H9 (cell line): Measurements from ENCODE around the gene BRICD5. TPM values are rescaled to one million over a fixed set of nuclear protein-coding genes. Genes with fewer than 3 reads are reported as not detected.

Experiments used
- DNase-seq: peaks from one replicate; pipeline ENCODE4 v3.0.0-alpha.2; 2017
- H2AFZ ChIP-seq: one replicate; pipeline ENCODE4 v1.6.1; 2013; ENCODE audit warnings: mild to moderate bottlenecking, low read length, control low read depth, moderate library complexity
- H2AK5ac ChIP-seq: 2 replicates; pipeline ENCODE4 v1.6.1; 2013; ENCODE audit warnings: low read length, control low read depth, mixed read lengths; ENCODE audit not compliant: insufficient read length
- H2BK120ac ChIP-seq: one replicate; pipeline ENCODE4 v1.6.1; 2013; ENCODE audit warnings: low read depth, mild to moderate bottlenecking, low read length, control low read depth, inconsistent platforms; ENCODE audit not compliant: poor library complexity, severe bottlenecking
- H2BK12ac ChIP-seq: 2 replicates; pipeline ENCODE4 v1.6.1; 2013; ENCODE audit warnings: low read length, control low read depth, mixed read lengths, low read depth; ENCODE audit not compliant: insufficient read length
- H2BK15ac ChIP-seq: 2 replicates; pipeline ENCODE4 v1.6.1; 2013; ENCODE audit warnings: low read depth, low read length, control low read depth
- H2BK20ac ChIP-seq: one replicate; pipeline ENCODE4 v1.6.1; 2013; ENCODE audit warnings: low read depth, mild to moderate bottlenecking, low read length, control low read depth, inconsistent platforms; ENCODE audit not compliant: poor library complexity, severe bottlenecking
- H2BK5ac ChIP-seq: 2 replicates; pipeline ENCODE4 v1.6.1; 2013; ENCODE audit warnings: low read length, control low read depth, mixed read lengths; ENCODE audit not compliant: insufficient read length
- H3K14ac ChIP-seq: 2 replicates; pipeline ENCODE4 v1.6.1; 2013; ENCODE audit warnings: low read length, control low read depth; ENCODE audit not compliant: insufficient read depth
- H3K18ac ChIP-seq: 2 replicates; pipeline ENCODE4 v1.6.1; 2013; ENCODE audit warnings: low read depth, mild to moderate bottlenecking, mixed read lengths, low read length, control low read depth; ENCODE audit not compliant: insufficient read length
- H3K23ac ChIP-seq: 2 replicates; pipeline ENCODE4 v1.6.1; 2013; ENCODE audit warnings: low read length, control low read depth, mixed read lengths, low read depth; ENCODE audit not compliant: insufficient read length
- H3K23me2 ChIP-seq: 2 replicates; pipeline ENCODE4 v1.6.1; 2013; ENCODE audit warnings: low read depth, mild to moderate bottlenecking, mixed read lengths, low read length, control low read depth; ENCODE audit not compliant: insufficient read length, poor library complexity, severe bottlenecking
- H3K27ac ChIP-seq: 2 replicates; pipeline ENCODE4 v1.5.1; 2013; ENCODE audit warnings: low read length, control low read depth, mixed read lengths, low read depth; ENCODE audit not compliant: insufficient read length
- H3K27me3 ChIP-seq: 2 replicates; pipeline ENCODE4 v1.6.1; 2013; ENCODE audit warnings: low read length, control low read depth, inconsistent platforms; ENCODE audit not compliant: insufficient read depth
- H3K4ac ChIP-seq: 2 replicates; pipeline ENCODE4 v1.6.1; 2013; ENCODE audit warnings: low read depth, mild to moderate bottlenecking, control low read depth, inconsistent platforms, low read length, moderate library complexity
- H3K4me1 ChIP-seq: 2 replicates; pipeline ENCODE4 v1.6.1; 2013; ENCODE audit warnings: low read length, control low read depth, inconsistent platforms; ENCODE audit not compliant: insufficient read depth
- H3K4me2 ChIP-seq: 2 replicates; pipeline ENCODE4 v1.6.1; 2013; ENCODE audit warnings: low read length, control low read depth, mixed read lengths; ENCODE audit not compliant: insufficient read length, insufficient read depth
- H3K56ac ChIP-seq: 2 replicates; pipeline ENCODE4 v1.6.1; 2013; ENCODE audit warnings: low read depth, mild to moderate bottlenecking, mixed read lengths, low read length, control low read depth; ENCODE audit not compliant: insufficient read length
- H3K79me1 ChIP-seq: 2 replicates; pipeline ENCODE4 v1.6.1; 2013; ENCODE audit warnings: low read depth, mild to moderate bottlenecking, moderate library complexity, low read length, control low read depth, inconsistent platforms; ENCODE audit not compliant: insufficient read depth, poor library complexity, severe bottlenecking
- H3K79me2 ChIP-seq: 2 replicates; pipeline ENCODE4 v1.6.1; 2013; ENCODE audit warnings: low read length, control low read depth, inconsistent platforms; ENCODE audit not compliant: insufficient read depth
- H3K9ac ChIP-seq: 2 replicates; pipeline ENCODE4 v1.6.1; 2013; ENCODE audit warnings: low read length, control low read depth, mixed read lengths; ENCODE audit not compliant: insufficient read length; ENCODE audit errors: extremely low read depth
- H3K9me3 ChIP-seq: one replicate; pipeline ENCODE4 v1.6.1; 2013; ENCODE audit warnings: low read depth, low read length, inconsistent platforms; ENCODE audit not compliant: control insufficient read depth
- H3T11ph ChIP-seq: one replicate; pipeline ENCODE4 v1.6.1; 2013; ENCODE audit warnings: mild to moderate bottlenecking, low read length, control low read depth, inconsistent platforms
- H4K20me1 ChIP-seq: one replicate; pipeline ENCODE4 v1.6.1; 2013; ENCODE audit not compliant: control insufficient read depth, insufficient read length, insufficient read depth
- H4K5ac ChIP-seq: 2 replicates; pipeline ENCODE4 v1.6.1; 2013; ENCODE audit warnings: low read depth, mild to moderate bottlenecking, mixed read lengths, low read length, control low read depth; ENCODE audit not compliant: insufficient read length
- H4K8ac ChIP-seq: replicated peaks from 2 replicates; pipeline ENCODE4 v1.6.1; 2013; ENCODE audit warnings: low read length, control low read depth, mixed read lengths, low read depth; ENCODE audit not compliant: insufficient read length
- H4K91ac ChIP-seq: 2 replicates; pipeline ENCODE4 v1.6.1; 2013; ENCODE audit warnings: low read depth, mild to moderate bottlenecking, moderate library complexity, mixed read lengths, low read length, control low read depth; ENCODE audit not compliant: insufficient read length
- H3K27ac Mint-ChIP-seq, 3 experiments: 2 replicates in 2 of 3; 3 replicates in 1 of 3; pipeline ENCODE4 v1.8.0; 2020 to 2021; ENCODE audit warnings: mixed read lengths in 3 of 3, mild to moderate bottlenecking in 1 of 3, moderate library complexity in 1 of 3
- H3K27me3 Mint-ChIP-seq: 2 replicates; pipeline ENCODE4 v1.8.0; 2021; ENCODE audit warnings: low read depth, mild to moderate bottlenecking, moderate library complexity, mixed read lengths
- H3K36me3 Mint-ChIP-seq, 3 experiments: 2 replicates in 2 of 3; 3 replicates in 1 of 3; pipeline ENCODE4 v1.8.0; 2020 to 2021; ENCODE audit warnings: low read depth in 3 of 3, mixed read lengths in 3 of 3; ENCODE audit not compliant: insufficient read depth in 1 of 3
- H3K4me1 Mint-ChIP-seq, 2 experiments: 2 replicates each; pipeline ENCODE4 v1.8.0; 2020; ENCODE audit warnings: mixed read lengths in 2 of 2
- H3K4me3 Mint-ChIP-seq, 2 experiments: 2 replicates in 1 of 2; 3 replicates in 1 of 2; pipeline ENCODE4 v1.8.0; 2020 to 2021; ENCODE audit warnings: mild to moderate bottlenecking in 2 of 2, mixed read lengths in 2 of 2, moderate library complexity in 1 of 2
- H3K9me3 Mint-ChIP-seq, 2 experiments: 2 replicates in 1 of 2; 3 replicates in 1 of 2; pipeline ENCODE4 v1.8.0; 2020; ENCODE audit warnings: mild to moderate bottlenecking in 2 of 2, mixed read lengths in 2 of 2, moderate library complexity in 1 of 2
- WGBS: extraction: QIAGEN DNeasy Blood & Tissue Kit; methylation state at CpG from one replicate; pipeline ENCODE4 v1.1.7; 2013; ENCODE audit warnings: missing lambda C conversion rate, low lambda C conversion rate, mixed read lengths; ENCODE audit not compliant: insufficient read length; ENCODE audit errors: extremely low coverage; 5-methylcytosine and 5-hydroxymethylcytosine counted together
- total RNA-seq: library from RNA; stranded (reverse); gene quantifications from 2 replicates; pipeline ENCODE4 v1.2.1, GENCODE V29; 2021
- TF ChIP-seq, protein P1 (sequence below): fragments of 200-600 bp; sonication (generic); conservative IDR thresholded peaks from 3 replicates; pipeline ENCODE4 v1.8.0; 2021; ENCODE audit warnings: antibody characterized with exemption, mild to moderate bottlenecking

BRICD5 gene
- total RNA-seq, 1 experiment from 2014 or later, result 11.9 TPM

DNA sequence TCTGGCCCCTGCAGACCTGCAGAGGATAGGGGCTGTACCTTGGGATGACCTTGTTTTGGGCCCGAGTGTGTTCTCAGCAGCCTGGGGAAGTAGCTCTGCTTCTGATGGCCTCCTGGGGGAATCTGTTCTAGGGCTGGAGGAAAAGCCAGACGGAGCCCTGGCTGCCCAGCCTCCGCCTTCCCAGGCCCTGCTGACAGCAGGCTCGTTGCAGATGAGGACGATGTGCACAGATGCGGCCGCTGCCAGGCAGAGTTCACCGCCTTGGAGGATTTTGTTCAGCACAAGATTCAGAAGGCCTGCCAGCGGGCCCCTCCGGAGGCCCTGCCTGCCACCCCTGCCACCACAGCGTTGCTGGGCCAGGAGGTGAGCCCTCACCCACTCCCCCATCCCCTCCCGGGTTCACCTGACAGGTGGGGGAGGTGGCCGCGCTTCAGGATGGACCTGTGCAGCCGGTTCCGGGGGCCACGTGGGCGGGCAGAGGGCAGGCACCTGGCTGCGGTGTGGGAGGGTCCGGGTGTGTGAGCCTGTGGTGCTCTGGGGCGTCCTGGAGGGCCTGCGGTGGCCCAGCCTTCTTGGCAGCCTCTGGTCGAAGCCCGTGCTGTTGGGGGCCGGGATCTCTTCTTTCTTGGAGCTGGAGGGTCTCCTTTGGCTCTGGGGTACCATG lies 17.6 kb upstream of the BRICD5 start:
- Histone ChIP-seq H2BK5ac (no peak overlapping the region), H3K4me1 (no peaks in the 10 kb centered on the region), H3K4me2 (no peak overlapping the region), H2AFZ (no peak overlapping the region), H3K79me2 (peaks cover 5% of the 10 kb centered on the region; the same call in 1 of the 2 replicates), H2BK120ac (no peak overlapping the region), H4K8ac (no peak overlapping the region), H3K56ac (no peak overlapping the region), H4K20me1 (no peaks in the 10 kb centered on the region), H3K79me1 (no peaks in the 10 kb centered on the region), H3T11ph (no peak overlapping the region), H3K9ac (no peak overlapping the region), H3K14ac (no peak overlapping the region; the same call in 1 of the 2 replicates), H3K23ac (no peak overlapping the region), H3K27ac (no peak overlapping the region), H2BK15ac (no peak overlapping the region), H2BK20ac (no peak overlapping the region), H3K18ac (no peak overlapping the region), H3K4ac (no peak overlapping the region), H3K9me3 (no peaks in the 10 kb centered on the region), H3K23me2 (no peaks in the 10 kb centered on the region), H2BK12ac (no peak overlapping the region), H3K27me3 (no peaks in the 10 kb centered on the region), H4K91ac (no peak overlapping the region), H2AK5ac (no peak overlapping the region), H4K5ac (no peak overlapping the region)
- H3K27me3 Mint-ChIP-seq, result no peaks in the 10 kb centered on the region
- TF ChIP-seq, protein P1, sequence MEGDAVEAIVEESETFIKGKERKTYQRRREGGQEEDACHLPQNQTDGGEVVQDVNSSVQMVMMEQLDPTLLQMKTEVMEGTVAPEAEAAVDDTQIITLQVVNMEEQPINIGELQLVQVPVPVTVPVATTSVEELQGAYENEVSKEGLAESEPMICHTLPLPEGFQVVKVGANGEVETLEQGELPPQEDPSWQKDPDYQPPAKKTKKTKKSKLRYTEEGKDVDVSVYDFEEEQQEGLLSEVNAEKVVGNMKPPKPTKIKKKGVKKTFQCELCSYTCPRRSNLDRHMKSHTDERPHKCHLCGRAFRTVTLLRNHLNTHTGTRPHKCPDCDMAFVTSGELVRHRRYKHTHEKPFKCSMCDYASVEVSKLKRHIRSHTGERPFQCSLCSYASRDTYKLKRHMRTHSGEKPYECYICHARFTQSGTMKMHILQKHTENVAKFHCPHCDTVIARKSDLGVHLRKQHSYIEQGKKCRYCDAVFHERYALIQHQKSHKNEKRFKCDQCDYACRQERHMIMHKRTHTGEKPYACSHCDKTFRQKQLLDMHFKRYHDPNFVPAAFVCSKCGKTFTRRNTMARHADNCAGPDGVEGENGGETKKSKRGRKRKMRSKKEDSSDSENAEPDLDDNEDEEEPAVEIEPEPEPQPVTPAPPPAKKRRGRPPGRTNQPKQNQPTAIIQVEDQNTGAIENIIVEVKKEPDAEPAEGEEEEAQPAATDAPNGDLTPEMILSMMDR, result no peak
- H3K36me3 Mint-ChIP-seq, result peaks cover 0 to 22% (median 14%) of the 10 kb centered on the region in 3 experiments; a peak in 6 of 7 replicates
- peaks cover 3% of the 10 kb centered on the region in 2 experiments; a peak in 1 of 4 replicates for H3K4me1 Mint-ChIP-seq
- no peak overlapping the region; a peak in 1 of 5 replicates for H3K4me3 Mint-ChIP-seq
- peak overlapping the region in 1 of 3 experiments; percentile 90; a peak in 1 of 7 replicates for H3K27ac Mint-ChIP-seq
- WGBS, result no CpG with 5 or more reads among the region's 25 CpGs
- DNase-seq, result no peak
- H3K9me3 Mint-ChIP-seq, result no peaks in the 10 kb centered on the region
